Type B pancreatic cell (in vitro differentiated cells): ENCODE results near the gene INPP5A. TPM values are rescaled to one million over a fixed set of nuclear protein-coding genes. Genes with fewer than 3 reads are reported as not detected.
"Not testable (repeated sequence)": the region's sequence is repeated elsewhere in the genome, so short reads cannot be mapped to it uniquely, and the experiment has no call there.

Experiments used
- DNase-seq: peaks from one replicate; pipeline ENCODE4 v3.0.0; 2021; ENCODE audit warnings: mixed read lengths; ENCODE audit not compliant: unreplicated experiment; ENCODE audit errors: extremely low spot score
- H3K27ac Mint-ChIP-seq: 2 replicates; pipeline ENCODE4 v1.8.0; 2021; ENCODE audit warnings: mild to moderate bottlenecking, mixed read lengths
- H3K27me3 Mint-ChIP-seq: 2 replicates; pipeline ENCODE4 v1.8.0; 2021; ENCODE audit warnings: mixed read lengths
- H3K36me3 Mint-ChIP-seq: 2 replicates; pipeline ENCODE4 v1.8.0; 2021; ENCODE audit warnings: mixed read lengths
- H3K4me1 Mint-ChIP-seq: one replicate; pipeline ENCODE4 v1.8.0; 2021; ENCODE audit warnings: mixed read lengths; ENCODE audit not compliant: unreplicated experiment
- H3K4me3 Mint-ChIP-seq: 2 replicates; pipeline ENCODE4 v1.8.0; 2021; ENCODE audit warnings: mild to moderate bottlenecking, mixed read lengths
- H3K9me3 Mint-ChIP-seq: 2 replicates; pipeline ENCODE4 v1.8.0; 2021; ENCODE audit warnings: mixed read lengths
- total RNA-seq: library from RNA; stranded (reverse); gene quantifications from 2 replicates; pipeline ENCODE4 v1.2.1, GENCODE V29; 2021; ENCODE audit warnings: low replicate concordance
- TF ChIP-seq, protein P1 (sequence below): fragments of 200-600 bp; sonication (generic); conservative IDR thresholded peaks from 2 replicates; pipeline ENCODE4 v1.5.0; 2021; ENCODE audit warnings: antibody characterized with exemption, mild to moderate bottlenecking

The INPP5A gene
- total RNA-seq, 1 donor from 2014 or later, result 26.6 TPM

DNA sequence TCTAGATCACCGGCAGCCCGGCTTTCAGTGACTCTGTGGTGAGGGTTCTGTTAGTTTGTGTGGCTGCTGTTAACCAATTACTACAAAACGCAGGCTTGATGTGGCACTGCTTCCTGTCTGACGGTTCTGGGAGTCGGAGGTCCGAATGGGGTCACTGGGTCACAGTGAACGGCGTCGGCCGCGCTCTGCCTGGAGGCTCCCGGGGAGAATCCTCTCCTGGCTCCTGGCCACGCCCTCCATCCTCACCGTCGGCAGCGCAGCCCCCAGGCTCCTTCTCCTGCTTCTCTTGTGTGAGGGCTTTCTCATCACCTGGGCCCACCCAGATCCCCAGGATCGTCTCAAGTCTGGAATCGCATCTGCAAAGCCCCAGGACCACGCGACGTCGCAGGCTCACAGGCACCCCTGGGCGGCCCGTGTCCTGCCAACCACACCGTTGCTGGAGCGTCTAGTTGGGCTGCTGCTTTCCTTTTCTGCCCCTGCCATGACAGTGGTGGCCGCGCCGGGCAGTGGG lies 280.2 kb downstream of the INPP5A start:
- Mint-ChIP-seq H3K27me3 (peaks cover 37% of the 10 kb centered on the region), H3K27ac (no peak overlapping the region), H3K36me3 (no peaks in the 10 kb centered on the region), H3K4me3 (no peak overlapping the region), H3K4me1 (peaks cover 5% of the 10 kb centered on the region), H3K9me3 (peaks cover 13% of the 10 kb centered on the region)
- peak; percentile 64 for DNase-seq
- TF ChIP-seq, protein P1, sequence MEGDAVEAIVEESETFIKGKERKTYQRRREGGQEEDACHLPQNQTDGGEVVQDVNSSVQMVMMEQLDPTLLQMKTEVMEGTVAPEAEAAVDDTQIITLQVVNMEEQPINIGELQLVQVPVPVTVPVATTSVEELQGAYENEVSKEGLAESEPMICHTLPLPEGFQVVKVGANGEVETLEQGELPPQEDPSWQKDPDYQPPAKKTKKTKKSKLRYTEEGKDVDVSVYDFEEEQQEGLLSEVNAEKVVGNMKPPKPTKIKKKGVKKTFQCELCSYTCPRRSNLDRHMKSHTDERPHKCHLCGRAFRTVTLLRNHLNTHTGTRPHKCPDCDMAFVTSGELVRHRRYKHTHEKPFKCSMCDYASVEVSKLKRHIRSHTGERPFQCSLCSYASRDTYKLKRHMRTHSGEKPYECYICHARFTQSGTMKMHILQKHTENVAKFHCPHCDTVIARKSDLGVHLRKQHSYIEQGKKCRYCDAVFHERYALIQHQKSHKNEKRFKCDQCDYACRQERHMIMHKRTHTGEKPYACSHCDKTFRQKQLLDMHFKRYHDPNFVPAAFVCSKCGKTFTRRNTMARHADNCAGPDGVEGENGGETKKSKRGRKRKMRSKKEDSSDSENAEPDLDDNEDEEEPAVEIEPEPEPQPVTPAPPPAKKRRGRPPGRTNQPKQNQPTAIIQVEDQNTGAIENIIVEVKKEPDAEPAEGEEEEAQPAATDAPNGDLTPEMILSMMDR, result no peak

DNA sequence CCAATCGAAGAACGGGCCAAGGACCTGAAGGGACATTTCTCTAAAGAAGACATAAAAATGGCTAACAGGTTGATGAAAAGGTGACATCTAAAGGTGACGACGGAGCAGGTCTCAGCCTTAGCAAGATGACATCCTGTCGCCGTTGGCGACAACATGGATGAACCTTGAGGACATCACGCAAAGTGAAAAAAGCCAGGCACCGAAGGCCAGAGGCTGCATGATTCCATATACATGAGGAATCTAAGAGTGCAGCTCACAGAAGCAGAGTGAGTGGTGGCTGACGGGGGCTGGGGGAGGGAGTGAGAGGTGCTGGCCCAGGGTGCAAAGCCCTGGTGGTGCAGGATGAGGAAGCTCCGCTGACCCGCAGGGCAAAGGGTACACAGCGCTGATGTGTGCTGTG lies 282.5 kb downstream of the INPP5A start:
- Mint-ChIP-seq H3K36me3 (no peaks in the 10 kb centered on the region), H3K27ac (no peak overlapping the region), H3K4me3 (no peak overlapping the region), H3K27me3 (peaks cover 34% of the 10 kb centered on the region), H3K4me1 (peaks cover 5% of the 10 kb centered on the region), H3K9me3 (peaks cover 13% of the 10 kb centered on the region)
- TF ChIP-seq, protein P1, result no peak
- peak; percentile 40 for DNase-seq

DNA sequence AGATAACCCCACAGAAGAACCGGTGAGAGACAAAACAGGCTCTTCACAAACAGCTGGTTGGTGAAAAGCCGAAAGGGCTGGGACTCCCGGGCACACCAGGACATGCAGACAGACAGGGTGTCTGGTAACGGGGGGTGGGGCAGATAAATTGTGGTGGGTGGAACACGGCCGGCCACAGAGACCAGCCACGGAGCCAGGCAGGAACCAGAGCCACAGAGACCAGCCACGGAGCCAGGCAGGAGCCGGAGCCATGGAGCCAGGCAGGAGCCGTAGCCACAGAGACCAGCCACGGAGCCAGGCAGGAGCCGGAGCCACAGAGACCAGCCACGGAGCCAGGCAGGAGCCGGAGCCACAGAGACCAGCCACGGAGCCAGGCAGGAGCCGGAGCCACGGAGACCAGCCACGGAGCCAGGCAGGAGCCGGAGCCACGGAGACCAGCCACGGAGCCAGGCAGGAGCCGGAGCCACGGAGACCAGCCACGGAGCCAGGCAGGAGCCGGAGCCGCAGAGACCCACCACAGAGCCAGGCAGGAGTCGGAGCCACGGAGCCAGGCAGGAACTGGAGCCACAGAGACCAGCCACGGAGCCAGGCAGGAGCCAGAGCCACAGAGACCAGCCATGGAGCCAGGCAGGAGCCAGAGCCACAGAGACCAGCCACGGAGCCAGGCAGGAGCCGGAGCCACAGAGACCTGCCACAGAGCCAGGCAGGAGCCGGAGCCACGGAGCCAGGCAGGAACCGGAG lies 288.4 kb downstream of the INPP5A start:
- Mint-ChIP-seq H3K27ac (peak overlapping the region; percentile 46), H3K4me3 (peak overlapping the region; percentile 59), H3K27me3 (peaks cover 24% of the 10 kb centered on the region)
- H3K4me1 Mint-ChIP-seq, H3K9me3 Mint-ChIP-seq, H3K36me3 Mint-ChIP-seq: not testable (repeated sequence)
- peak; percentile 65 for DNase-seq

DNA sequence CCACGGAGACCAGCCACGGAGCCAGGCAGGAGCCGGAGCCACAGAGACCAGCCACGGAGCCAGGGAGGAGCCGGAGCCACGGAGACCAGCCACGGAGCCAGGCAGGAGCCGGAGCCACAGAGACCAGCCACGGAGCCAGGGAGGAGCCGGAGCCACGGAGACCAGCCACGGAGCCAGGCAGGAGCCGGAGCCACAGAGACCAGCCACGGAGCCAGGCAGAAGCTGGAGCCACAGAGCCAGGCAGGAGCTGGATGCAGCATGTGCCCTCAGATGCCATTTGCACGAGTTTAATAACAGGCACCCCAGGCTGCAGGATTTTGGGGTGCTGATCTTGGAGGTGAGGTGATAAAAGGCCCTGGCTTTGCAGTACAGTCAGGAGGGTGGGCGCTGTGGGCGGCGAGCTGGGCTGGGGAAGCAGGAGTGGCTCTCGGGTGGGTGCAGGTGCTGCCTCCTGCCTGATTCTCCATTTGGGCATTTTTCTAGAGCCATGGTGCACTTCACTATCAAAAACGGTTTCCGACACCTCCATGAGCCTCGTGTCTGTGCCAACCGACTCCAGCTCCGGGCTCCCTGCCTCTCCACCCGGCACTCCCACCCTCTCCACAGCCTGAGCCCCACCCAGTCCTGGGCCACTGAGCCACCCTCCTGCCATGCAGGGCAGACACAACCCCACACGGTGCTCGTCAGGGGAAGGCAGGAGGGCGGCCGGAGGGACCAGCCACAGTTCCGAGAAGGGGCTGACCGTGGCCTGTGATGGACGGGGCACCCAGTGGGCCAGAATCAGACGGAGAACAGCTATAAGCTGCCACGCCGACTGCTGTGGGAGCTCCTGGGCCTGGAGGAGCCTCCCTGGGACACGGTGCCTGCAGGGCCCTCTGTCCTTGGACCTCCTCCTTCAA lies 289.2 kb downstream of the INPP5A start:
- Mint-ChIP-seq H3K27me3 (peaks cover 32% of the 10 kb centered on the region), H3K4me1 (no peaks in the 10 kb centered on the region), H3K27ac (no peak overlapping the region), H3K4me3 (no peak overlapping the region), H3K36me3 (peaks cover 3% of the 10 kb centered on the region), H3K9me3 (no peaks in the 10 kb centered on the region)
- TF ChIP-seq, protein P1, result no peak
- DNase-seq, result no peak

DNA sequence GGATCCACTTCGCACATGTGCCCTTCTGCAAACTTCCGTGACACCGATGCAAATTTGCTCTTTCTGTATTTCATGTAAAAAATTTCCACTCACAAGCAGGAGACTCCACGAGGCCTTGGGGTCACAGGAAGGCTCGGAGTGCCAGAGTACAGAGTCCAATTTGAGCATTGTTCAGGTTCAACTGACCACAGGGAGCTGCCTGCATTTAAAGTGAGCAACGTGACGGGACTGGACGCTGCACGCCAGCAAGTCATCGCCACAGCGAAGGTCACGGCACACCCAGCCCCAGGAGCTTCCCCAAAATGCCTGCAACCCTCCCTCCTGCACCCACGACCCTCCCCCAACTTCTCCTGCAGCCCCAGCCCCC lies 289.8 kb downstream of the INPP5A start:
- Mint-ChIP-seq H3K27me3 (peaks cover 39% of the 10 kb centered on the region), H3K36me3 (peaks cover 3% of the 10 kb centered on the region), H3K4me3 (no peak overlapping the region), H3K4me1 (no peaks in the 10 kb centered on the region), H3K9me3 (no peaks in the 10 kb centered on the region), H3K27ac (no peak overlapping the region)
- DNase-seq, result no peak
- TF ChIP-seq, protein P1, result no peak
